Parathyroid adenoma (tissue), 2 donors: Measurements from ENCODE around the gene CLCN6.

Experiments
- H2AFZ ChIP-seq: fragments of 300-600 bp; sonication (generic); one replicate; pipeline ENCODE4 v1.7.0; 2017; ENCODE audit warnings: antibody characterized with exemption, mild to moderate bottlenecking
- H3K27ac ChIP-seq: fragments of 300-600 bp; sonication (generic); one replicate; pipeline ENCODE4 v1.7.0; 2017
- H3K27me3 ChIP-seq: fragments of 300-600 bp; sonication (generic); one replicate; pipeline ENCODE4 v1.7.0; 2017; ENCODE audit warnings: low read length; ENCODE audit not compliant: control insufficient read depth, insufficient read depth
- H3K36me3 ChIP-seq: fragments of 300-600 bp; sonication (generic); one replicate; pipeline ENCODE4 v1.7.0; 2017; ENCODE audit warnings: low read length; ENCODE audit not compliant: control insufficient read depth, insufficient read depth
- H3K4me1 ChIP-seq: fragments of 300-600 bp; sonication (generic); one replicate; pipeline ENCODE4 v1.7.0; 2017; ENCODE audit warnings: control low read depth
- H3K4me2 ChIP-seq: fragments of 300-600 bp; sonication (generic); one replicate; pipeline ENCODE4 v1.7.0; 2017; ENCODE audit warnings: low read length
- H3K4me3 ChIP-seq: fragments of 300-600 bp; sonication (generic); one replicate; pipeline ENCODE4 v1.7.0; 2017; ENCODE audit warnings: low read depth, low read length
- H3K79me2 ChIP-seq: fragments of 300-600 bp; sonication (generic); one replicate; pipeline ENCODE4 v1.7.0; 2017; ENCODE audit warnings: control low read depth
- H3K9ac ChIP-seq: fragments of 300-600 bp; sonication (generic); one replicate; pipeline ENCODE4 v1.7.0; 2017; ENCODE audit warnings: mild to moderate bottlenecking
- H3K9me3 ChIP-seq: fragments of 300-600 bp; sonication (generic); one replicate; pipeline ENCODE4 v1.7.0; 2017; ENCODE audit warnings: low read length; ENCODE audit not compliant: control insufficient read depth
- TF ChIP-seq, protein P1 (sequence below): fragments of 300-600 bp; sonication (generic); IDR thresholded peaks from one replicate; pipeline ENCODE4 v1.7.0; 2017; ENCODE audit warnings: antibody characterized with exemption, mild to moderate bottlenecking
- donor health status: primary hyperparathyroidism.

CLCN6 gene

DNA sequence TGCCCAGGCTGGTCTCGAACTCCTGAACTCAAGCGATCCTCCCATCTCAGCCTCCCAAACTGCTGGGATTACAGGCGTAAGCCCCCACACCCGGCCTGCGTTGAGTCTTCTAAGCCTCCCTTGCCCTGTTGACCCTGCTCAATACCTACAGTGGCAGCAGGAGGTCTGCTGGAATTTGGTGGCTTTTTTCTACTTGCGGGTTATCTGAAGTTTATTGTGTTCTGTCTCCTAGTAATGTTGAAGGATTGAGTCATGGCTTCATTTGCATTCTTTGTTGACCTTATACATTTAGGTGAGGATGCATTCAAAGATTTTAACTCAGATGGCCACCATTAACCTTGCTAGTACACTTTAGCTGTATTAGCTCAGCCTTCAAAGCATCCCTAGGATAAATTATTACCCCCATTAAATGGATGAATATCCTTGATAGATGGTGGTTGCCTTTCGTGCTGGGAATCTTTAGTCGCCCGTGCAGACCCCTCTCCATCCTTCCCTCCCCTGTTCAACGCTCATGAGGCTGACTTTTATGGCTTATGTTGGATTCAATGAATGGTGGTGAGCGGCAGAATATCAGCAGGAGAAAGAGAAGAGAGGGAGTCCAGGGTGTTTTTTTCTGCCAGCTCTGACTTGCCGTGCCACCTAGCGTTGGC is 62.5 kb downstream of the CLCN6 start:
- TF ChIP-seq, protein P1, sequence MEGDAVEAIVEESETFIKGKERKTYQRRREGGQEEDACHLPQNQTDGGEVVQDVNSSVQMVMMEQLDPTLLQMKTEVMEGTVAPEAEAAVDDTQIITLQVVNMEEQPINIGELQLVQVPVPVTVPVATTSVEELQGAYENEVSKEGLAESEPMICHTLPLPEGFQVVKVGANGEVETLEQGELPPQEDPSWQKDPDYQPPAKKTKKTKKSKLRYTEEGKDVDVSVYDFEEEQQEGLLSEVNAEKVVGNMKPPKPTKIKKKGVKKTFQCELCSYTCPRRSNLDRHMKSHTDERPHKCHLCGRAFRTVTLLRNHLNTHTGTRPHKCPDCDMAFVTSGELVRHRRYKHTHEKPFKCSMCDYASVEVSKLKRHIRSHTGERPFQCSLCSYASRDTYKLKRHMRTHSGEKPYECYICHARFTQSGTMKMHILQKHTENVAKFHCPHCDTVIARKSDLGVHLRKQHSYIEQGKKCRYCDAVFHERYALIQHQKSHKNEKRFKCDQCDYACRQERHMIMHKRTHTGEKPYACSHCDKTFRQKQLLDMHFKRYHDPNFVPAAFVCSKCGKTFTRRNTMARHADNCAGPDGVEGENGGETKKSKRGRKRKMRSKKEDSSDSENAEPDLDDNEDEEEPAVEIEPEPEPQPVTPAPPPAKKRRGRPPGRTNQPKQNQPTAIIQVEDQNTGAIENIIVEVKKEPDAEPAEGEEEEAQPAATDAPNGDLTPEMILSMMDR = no peak
- Histone ChIP-seq H3K9ac (no peak overlapping the region), H3K4me3 (no peak overlapping the region), H3K27ac (no peak overlapping the region), H3K27me3 (no peaks in the 10 kb centered on the region), H3K36me3 (no peaks in the 10 kb centered on the region), H3K9me3 (no peaks in the 10 kb centered on the region), H3K4me2 (no peak overlapping the region), H3K79me2 (no peaks in the 10 kb centered on the region), H3K4me1 (peaks cover 2% of the 10 kb centered on the region), H2AFZ (no peak overlapping the region)

DNA sequence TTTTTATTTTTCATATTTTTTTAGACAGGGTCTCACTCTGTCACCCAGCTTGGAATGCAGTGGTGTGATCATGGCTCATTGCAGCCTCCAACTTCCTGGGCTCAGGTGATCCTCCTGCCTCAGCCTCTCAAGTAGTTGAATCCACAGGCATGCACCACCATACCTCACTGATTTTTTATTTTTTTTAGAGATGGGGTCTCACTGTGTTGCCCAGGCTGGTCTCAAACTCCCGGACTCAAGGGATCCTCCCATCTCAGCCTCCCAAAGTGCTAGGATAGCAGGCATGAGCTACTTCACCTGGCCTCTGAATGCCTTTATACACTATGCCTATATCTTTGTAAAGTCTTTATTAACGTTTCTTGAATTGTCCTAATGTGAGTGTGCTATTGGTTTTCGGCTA is 63.1 kb downstream of the CLCN6 start:
- no peaks in the 10 kb centered on the region for H3K79me2 ChIP-seq
- H3K4me2 ChIP-seq = no peak overlapping the region
- TF ChIP-seq, protein P1 = no peak
- H3K4me1 ChIP-seq = peaks cover 9% of the 10 kb centered on the region
- H3K4me3 ChIP-seq = no peak overlapping the region
- H2AFZ ChIP-seq = no peak overlapping the region
- no peaks in the 10 kb centered on the region for H3K36me3 ChIP-seq
- H3K27ac ChIP-seq = no peak overlapping the region
- H3K9me3 ChIP-seq = no peaks in the 10 kb centered on the region
- no peak overlapping the region for H3K9ac ChIP-seq
- no peaks in the 10 kb centered on the region for H3K27me3 ChIP-seq

DNA sequence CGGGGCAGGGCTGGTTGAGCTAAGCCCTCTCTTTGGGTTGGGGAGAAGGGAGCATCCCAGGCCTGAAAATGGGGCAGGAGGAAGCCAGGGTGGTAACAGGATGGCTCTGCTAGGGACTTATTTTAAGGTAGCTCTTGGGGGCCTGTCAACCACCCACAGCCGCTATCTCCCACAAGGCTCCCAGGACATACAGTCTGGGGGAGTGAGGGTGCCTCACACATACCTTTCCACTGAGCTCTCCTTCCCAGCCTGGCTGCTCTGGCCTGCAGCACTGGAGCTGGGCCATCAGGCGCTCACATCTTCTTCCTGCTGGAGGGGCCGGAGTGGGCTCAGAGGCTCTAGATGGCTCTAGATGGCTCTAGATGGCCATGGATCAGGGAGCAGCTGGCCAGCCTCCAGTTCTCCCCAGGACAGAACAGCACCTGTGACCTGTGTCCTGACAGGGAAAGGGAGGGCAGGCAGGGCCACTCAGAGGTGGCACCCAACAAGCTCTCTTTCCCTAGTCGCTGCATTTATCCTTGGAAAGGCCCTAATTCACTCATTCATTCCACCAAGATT is 63.7 kb downstream of the CLCN6 start:
- Histone ChIP-seq H3K27ac (no peak overlapping the region), H3K4me3 (no peak overlapping the region), H3K79me2 (no peaks in the 10 kb centered on the region), H3K4me1 (peaks cover 15% of the 10 kb centered on the region), H2AFZ (no peak overlapping the region), H3K4me2 (no peak overlapping the region), H3K9me3 (no peaks in the 10 kb centered on the region), H3K36me3 (no peaks in the 10 kb centered on the region), H3K9ac (no peak overlapping the region), H3K27me3 (no peaks in the 10 kb centered on the region)
- TF ChIP-seq, protein P1 = no peak

DNA sequence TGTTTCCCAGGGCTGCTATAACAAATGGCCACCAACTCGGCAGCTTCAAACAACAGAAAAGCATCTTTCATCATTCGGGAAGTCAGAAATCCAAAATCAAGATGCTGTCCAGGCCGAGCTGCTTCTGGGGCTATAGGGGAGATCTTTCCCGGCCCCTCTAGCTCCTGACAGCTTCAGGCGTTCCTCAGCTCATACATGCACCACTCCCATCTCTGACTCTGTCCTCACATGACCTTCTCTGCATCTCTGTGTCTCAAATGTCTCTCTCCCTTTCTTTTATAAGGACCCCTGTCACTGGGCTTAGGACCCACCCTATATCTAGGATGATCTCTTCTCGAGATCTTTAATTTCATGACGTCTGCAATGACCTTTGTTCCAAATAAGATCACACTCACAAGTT is 66.6 kb downstream of the CLCN6 start:
- no peak overlapping the region for H2AFZ ChIP-seq
- H3K9me3 ChIP-seq = no peaks in the 10 kb centered on the region
- H3K27me3 ChIP-seq = no peaks in the 10 kb centered on the region
- TF ChIP-seq, protein P1 = no peak
- H3K4me3 ChIP-seq = no peak overlapping the region
- peak overlapping the region; percentile 7 for H3K27ac ChIP-seq
- no peaks in the 10 kb centered on the region for H3K79me2 ChIP-seq
- peaks cover 19% of the 10 kb centered on the region for H3K4me1 ChIP-seq
- no peaks in the 10 kb centered on the region for H3K36me3 ChIP-seq
- H3K4me2 ChIP-seq = no peak overlapping the region
- no peak overlapping the region for H3K9ac ChIP-seq
